Measurements from ENCODE around the gene APRT. TPM values are rescaled to one million over a fixed set of nuclear protein-coding genes. Genes with fewer than 3 reads are reported as not detected.
A peak's percentile ranks its signal among the peaks of the same experiment; 100 is the strongest.

APRT gene
- total and polyA plus RNA-seq, 9 of the 15 experiments (the other 6 are each of a cell fraction or from before 2014, with no cell fraction given), result 41.7 to 409 (median 146) TPM

DNA sequence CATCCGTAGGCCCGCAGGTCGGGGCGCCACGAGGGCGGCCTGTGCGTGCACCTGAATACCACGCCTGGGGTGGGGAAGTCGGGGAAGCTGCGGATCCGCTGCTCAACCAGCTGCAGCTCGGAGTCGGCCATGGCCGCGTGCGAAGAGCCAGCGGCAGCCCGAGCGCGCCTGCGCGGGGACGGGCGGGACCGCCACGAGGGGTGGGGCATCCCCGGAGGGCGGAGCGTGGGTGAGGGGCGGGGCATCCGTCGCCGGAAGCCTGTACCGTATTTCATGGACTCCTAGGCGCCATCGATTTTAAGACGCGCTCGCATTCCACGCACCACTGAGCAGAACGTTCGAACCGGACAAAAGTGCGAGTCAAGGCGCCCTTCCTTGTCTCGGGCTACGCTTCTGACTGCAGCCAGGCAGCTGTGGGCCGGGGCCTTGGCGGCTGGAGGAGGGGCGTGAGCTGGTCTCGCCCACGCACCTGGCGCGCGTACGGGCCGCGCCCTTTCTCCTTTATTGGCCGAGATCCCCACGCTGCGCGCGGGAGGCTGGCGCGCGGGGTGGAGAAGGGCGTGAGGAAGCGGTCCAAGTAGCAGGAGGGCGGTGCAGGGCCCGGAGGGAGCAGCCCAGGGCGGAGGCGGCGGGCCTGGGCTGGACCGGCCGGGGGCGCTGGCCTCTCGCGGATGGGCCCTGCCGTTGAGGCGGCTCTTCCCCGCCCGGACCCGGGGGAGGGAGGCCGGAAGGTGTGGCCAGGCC lies at the start of gene APRT (continued):
- TF ChIP-seq, protein P1, sequence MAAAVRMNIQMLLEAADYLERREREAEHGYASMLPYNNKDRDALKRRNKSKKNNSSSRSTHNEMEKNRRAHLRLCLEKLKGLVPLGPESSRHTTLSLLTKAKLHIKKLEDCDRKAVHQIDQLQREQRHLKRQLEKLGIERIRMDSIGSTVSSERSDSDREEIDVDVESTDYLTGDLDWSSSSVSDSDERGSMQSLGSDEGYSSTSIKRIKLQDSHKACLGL (CRISPR knock-in tag; IDR thresholded peaks at IDR 0.05; ENCODE audit: borderline replicate concordance, poor library complexity, severe bottlenecking), result no peak
- TF ChIP-seq KLF16 (IDR thresholded peaks at IDR 0.05), result peak; percentile 10; the same call in 1 of the 2 replicates
- TF ChIP-seq ZNF561 (CRISPR knock-in tag; conservative IDR thresholded peaks at IDR 0.05), result no peak
- TF ChIP-seq ESRRA (IDR thresholded peaks at IDR 0.05; ENCODE audit: borderline replicate concordance, low read depth), result peak; percentile 53; the same call in 1 of the 2 replicates
- TF ChIP-seq, protein P2, sequence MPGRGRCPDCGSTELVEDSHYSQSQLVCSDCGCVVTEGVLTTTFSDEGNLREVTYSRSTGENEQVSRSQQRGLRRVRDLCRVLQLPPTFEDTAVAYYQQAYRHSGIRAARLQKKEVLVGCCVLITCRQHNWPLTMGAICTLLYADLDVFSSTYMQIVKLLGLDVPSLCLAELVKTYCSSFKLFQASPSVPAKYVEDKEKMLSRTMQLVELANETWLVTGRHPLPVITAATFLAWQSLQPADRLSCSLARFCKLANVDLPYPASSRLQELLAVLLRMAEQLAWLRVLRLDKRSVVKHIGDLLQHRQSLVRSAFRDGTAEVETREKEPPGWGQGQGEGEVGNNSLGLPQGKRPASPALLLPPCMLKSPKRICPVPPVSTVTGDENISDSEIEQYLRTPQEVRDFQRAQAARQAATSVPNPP (IDR thresholded peaks at IDR 0.05; ENCODE audit: borderline replicate concordance, insufficient read depth, insufficient read length), result no peak
- TF ChIP-seq SP1 (CRISPR knock-in tag; IDR thresholded peaks at IDR 0.05), result peak; percentile 88
- TF ChIP-seq ILF3 (IDR thresholded peaks at IDR 0.05; ENCODE audit: borderline replicate concordance), result peak; percentile 44; the same call in 1 of the 2 replicates
- TF ChIP-seq ZNF174 (CRISPR knock-in tag; IDR thresholded peaks at IDR 0.05), result no peak
- TF ChIP-seq, protein P3, sequence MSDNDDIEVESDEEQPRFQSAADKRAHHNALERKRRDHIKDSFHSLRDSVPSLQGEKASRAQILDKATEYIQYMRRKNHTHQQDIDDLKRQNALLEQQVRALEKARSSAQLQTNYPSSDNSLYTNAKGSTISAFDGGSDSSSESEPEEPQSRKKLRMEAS (CRISPR knock-in tag; IDR thresholded peaks at IDR 0.05), result peak; percentile 95
- peak; percentile 83 for TF ChIP-seq ZFX (CRISPR knock-in tag; IDR thresholded peaks at IDR 0.05)
- TF ChIP-seq, protein P4, sequence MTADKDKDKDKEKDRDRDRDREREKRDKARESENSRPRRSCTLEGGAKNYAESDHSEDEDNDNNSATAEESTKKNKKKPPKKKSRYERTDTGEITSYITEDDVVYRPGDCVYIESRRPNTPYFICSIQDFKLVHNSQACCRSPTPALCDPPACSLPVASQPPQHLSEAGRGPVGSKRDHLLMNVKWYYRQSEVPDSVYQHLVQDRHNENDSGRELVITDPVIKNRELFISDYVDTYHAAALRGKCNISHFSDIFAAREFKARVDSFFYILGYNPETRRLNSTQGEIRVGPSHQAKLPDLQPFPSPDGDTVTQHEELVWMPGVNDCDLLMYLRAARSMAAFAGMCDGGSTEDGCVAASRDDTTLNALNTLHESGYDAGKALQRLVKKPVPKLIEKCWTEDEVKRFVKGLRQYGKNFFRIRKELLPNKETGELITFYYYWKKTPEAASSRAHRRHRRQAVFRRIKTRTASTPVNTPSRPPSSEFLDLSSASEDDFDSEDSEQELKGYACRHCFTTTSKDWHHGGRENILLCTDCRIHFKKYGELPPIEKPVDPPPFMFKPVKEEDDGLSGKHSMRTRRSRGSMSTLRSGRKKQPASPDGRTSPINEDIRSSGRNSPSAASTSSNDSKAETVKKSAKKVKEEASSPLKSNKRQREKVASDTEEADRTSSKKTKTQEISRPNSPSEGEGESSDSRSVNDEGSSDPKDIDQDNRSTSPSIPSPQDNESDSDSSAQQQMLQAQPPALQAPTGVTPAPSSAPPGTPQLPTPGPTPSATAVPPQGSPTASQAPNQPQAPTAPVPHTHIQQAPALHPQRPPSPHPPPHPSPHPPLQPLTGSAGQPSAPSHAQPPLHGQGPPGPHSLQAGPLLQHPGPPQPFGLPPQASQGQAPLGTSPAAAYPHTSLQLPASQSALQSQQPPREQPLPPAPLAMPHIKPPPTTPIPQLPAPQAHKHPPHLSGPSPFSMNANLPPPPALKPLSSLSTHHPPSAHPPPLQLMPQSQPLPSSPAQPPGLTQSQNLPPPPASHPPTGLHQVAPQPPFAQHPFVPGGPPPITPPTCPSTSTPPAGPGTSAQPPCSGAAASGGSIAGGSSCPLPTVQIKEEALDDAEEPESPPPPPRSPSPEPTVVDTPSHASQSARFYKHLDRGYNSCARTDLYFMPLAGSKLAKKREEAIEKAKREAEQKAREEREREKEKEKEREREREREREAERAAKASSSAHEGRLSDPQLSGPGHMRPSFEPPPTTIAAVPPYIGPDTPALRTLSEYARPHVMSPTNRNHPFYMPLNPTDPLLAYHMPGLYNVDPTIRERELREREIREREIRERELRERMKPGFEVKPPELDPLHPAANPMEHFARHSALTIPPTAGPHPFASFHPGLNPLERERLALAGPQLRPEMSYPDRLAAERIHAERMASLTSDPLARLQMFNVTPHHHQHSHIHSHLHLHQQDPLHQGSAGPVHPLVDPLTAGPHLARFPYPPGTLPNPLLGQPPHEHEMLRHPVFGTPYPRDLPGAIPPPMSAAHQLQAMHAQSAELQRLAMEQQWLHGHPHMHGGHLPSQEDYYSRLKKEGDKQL (CRISPR knock-in tag; IDR thresholded peaks at IDR 0.05; ENCODE audit: borderline replicate concordance), result no peak; the same call in 1 of the 2 replicates
- peak; percentile 64 for TF ChIP-seq POLR2AphosphoS5 (IDR thresholded peaks at IDR 0.05; ENCODE audit: control insufficient read depth, insufficient read depth, low read depth, low read length)
- TF ChIP-seq ZNF23 (CRISPR knock-in tag; IDR thresholded peaks at IDR 0.05), result no peak
- TF ChIP-seq TAF1 (IDR thresholded peaks at IDR 0.05; ENCODE audit: control insufficient read depth, extremely low read depth, insufficient read depth, low read length, severe bottlenecking), result peak; percentile 65
- peak; percentile 59; the same call in 1 of the 2 replicates for TF ChIP-seq MBD2 (IDR thresholded peaks at IDR 0.05; ENCODE audit: borderline replicate concordance, low read depth)
- TF ChIP-seq ZNF324 (CRISPR knock-in tag; IDR thresholded peaks at IDR 0.05), result no peak
- TF ChIP-seq, protein P5, sequence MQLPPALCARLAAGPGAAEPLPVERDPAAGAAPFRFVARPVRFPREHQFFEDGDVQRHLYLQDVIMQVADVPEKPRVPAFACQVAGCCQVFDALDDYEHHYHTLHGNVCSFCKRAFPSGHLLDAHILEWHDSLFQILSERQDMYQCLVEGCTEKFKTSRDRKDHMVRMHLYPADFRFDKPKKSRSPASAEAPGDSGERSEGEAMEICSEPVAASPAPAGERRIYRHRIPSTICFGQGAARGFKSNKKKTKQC (CRISPR knock-in tag; IDR thresholded peaks at IDR 0.05), result peak; percentile 17; the same call in 1 of the 2 replicates
- no peak for TF ChIP-seq ZC3H8 (IDR thresholded peaks at IDR 0.05)
- TF ChIP-seq TEAD4 (IDR thresholded peaks at IDR 0.05; ENCODE audit: low read length), result peak; percentile 80
- no peak for TF ChIP-seq TEAD4 (CRISPR knock-in tag; IDR thresholded peaks at IDR 0.05; ENCODE audit: borderline replicate concordance)
